ENCODE results near the gene MPC1L. TPM values are rescaled to one million over a fixed set of nuclear protein-coding genes. Genes with fewer than 3 reads are reported as not detected.
"Not testable (repeated sequence)": the region's sequence is repeated elsewhere in the genome, so short reads cannot be mapped to it uniquely, and the experiment has no call there.

Gene MPC1L
- total RNA-seq, 4 donors from 2014 or later: not detected

DNA sequence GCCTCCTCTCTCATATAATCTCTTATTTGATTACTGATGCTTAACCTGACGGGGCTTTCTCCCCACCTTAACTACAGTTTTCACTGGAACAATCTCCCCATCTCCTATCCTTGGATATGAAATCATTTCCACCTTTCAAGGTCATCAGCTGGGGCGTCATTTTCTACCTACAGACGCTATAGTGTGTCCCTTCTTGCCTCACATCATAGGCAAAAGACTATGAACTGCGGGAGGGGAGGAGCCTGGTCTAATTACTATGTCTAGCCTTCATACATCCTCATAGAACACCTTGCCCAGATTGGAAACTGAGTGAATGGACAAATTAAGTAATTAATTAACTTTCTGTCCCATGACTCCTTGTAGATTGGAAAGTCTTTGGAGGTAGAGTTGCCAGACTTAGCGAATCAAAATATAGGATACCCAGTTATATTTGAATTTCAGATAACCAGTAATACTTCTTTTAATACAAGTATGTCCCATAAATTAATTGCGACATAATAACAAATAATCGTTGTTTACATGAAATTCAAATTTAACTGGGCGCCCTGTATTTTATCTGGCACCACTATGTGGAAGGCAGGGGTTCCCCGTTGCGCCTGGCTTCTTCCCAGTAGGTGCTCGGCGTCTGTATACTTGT is 43.2 kb upstream of the MPC1L start:
- intact Hi-C loops (cut with DNase I; ENCODE audit: low total_unique reads): no loop called here
- TF ChIP-seq, protein P1, sequence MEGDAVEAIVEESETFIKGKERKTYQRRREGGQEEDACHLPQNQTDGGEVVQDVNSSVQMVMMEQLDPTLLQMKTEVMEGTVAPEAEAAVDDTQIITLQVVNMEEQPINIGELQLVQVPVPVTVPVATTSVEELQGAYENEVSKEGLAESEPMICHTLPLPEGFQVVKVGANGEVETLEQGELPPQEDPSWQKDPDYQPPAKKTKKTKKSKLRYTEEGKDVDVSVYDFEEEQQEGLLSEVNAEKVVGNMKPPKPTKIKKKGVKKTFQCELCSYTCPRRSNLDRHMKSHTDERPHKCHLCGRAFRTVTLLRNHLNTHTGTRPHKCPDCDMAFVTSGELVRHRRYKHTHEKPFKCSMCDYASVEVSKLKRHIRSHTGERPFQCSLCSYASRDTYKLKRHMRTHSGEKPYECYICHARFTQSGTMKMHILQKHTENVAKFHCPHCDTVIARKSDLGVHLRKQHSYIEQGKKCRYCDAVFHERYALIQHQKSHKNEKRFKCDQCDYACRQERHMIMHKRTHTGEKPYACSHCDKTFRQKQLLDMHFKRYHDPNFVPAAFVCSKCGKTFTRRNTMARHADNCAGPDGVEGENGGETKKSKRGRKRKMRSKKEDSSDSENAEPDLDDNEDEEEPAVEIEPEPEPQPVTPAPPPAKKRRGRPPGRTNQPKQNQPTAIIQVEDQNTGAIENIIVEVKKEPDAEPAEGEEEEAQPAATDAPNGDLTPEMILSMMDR (IDR thresholded peaks at IDR 0.05): no peak
- TF ChIP-seq POLR2A (IDR thresholded peaks at IDR 0.05): no peak
- no peak for DNase-seq (ENCODE audit: low spot score in 2 of 2)
- H3K4me3 ChIP-seq (ENCODE audit: low read depth, poor library complexity, severe bottlenecking): peak overlapping the region; percentile 34
- 12 to 35% methylated on average over 12 of the region's 12 CpGs for WGBS, 2 donors

DNA sequence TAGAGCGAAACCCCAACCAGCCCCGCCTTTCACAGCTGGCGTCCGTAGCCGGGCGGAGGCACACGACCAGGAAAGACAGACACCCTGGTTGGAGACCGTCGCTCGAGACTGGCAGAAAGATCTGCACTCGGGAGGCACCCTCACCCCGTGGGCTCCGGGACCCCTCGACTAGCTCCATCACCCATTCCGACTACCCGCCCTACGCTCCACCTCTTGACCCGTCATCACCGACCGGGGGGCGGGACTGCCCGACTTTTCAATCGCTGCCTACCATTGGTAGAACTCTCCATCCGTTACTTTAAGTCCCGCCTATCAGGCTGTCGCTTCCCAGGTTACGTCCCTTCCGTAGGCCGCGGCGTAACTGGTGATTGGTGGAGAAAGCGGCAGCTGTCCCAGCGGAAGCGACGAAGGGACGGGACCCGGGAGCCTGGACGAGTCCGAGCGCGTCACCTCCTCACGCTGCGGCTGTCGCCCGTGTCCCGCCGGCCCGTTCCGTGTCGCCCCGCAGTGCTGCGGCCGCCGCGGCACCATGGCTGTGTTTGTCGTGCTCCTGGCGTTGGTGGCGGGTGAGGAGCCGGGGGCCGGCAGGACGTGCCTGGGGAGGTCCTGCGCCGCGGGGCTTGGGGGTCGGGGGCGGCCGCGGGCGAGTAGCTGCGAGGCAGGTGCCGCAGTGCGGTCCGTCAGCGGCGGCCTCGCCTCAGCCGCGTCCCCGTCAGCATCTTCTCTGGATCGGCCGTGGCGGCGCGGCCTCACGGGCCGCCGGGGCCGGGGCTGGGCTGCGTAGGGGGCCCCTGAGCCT is 42.5 kb upstream of the MPC1L start, which contains the start of gene ATP6AP2:
TSS of gene ATP6AP2 (plus strand) at position 434 of the 799 bp plus-strand sequence. CDS start at position 530, 96 bp downstream.
- 1 to 30% methylated on average over 36 to 87 of the region's 89 CpGs for WGBS, 2 donors
- peak; percentile 90 to 98 for DNase-seq (ENCODE audit: low spot score in 2 of 2)
- intact Hi-C loops (cut with DNase I; ENCODE audit: low total_unique reads): no loop called here
- TF ChIP-seq POLR2A (IDR thresholded peaks at IDR 0.05): no peak
- TF ChIP-seq, protein P1 (IDR thresholded peaks at IDR 0.05): no peak
- H3K4me3 ChIP-seq (ENCODE audit: low read depth, poor library complexity, severe bottlenecking): peak within 1 kb of the TSS; percentile 50

DNA sequence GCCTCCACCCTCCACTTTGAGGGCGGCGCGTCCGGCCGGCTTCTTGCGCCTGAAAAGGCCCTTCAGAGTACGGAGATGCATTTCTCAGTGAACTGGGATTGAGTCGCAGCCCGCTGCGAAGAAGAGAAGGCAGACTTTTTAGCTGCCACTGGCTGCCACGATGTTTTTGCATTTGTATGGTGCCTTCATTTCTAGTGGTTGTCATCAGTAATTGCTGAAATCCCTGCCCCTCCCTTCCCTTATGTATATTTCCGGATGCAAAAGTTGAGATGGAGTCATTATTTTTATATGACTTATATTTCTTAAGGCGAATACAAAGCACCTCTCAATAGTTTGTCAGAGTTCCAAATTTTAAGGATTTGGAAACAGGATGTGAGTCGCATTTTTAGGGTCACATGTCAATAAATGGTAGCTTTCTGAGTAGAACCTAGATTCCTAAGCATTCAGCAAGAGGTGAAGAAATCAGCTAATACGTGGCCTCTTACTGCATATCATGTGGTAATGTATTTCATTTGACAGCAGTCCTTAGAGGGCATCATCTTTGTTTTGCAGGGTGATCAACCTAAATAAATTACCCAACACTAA is 41.8 kb upstream of the MPC1L start:
- 2 to 16% methylated on average over 8 to 15 of the region's 15 CpGs for whole genome bisulfite sequencing, 2 donors
- H3K4me3 ChIP-seq (ENCODE audit: low read depth, poor library complexity, severe bottlenecking): peak overlapping the region; percentile 50
- DNase-seq (ENCODE audit: low spot score in 2 of 2): no peak
- intact Hi-C loops (cut with DNase I; ENCODE audit: low total_unique reads): no loop called here
- TF ChIP-seq, protein P1 (IDR thresholded peaks at IDR 0.05): no peak

DNA sequence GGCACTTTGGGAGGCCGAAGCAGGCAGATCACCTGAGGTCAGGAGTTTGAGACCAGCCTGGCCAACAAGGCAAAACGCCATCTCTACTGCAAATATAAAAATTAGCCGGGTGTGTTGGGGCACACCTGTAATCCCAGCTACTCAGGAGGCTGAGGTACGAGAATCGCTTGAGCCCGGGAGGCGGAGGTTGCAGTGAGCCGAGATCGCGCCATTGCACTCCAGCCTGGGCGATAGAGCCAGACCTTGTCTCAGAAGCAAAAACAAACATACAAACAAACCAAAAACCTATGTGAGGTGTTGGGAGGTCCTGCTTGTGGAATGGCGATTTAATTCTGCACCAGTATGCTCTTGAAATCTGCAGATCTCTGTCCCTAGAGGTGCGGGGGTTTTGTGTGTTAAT is 41.0 kb upstream of the MPC1L start:
- H3K4me3 ChIP-seq (ENCODE audit: low read depth, poor library complexity, severe bottlenecking); DNase-seq (ENCODE audit: low spot score in 2 of 2); intact Hi-C loops (cut with DNase I; ENCODE audit: low total_unique reads): not testable (repeated sequence)
- WGBS, 2 donors: 90 to 92% methylated on average over 13 of the region's 13 CpGs

DNA sequence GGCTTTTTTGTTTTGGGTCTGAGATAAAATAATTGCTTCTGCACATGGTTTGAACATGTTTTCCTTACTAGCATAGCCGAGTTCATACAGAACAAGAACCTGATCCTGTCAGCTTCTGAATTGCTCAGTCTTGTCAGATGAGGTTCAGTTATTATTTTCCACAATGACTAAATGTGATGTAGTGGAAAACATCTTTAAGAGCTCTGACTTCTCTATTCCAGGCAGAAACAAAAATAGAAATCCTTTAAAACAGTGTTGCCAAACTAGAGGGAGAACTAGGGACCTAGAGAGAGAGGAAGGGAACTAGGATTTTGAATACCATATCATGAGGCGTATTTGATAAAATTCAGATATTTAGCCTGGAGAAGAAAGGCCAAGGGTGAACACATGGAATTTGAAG is 40.4 kb upstream of the MPC1L start:
- no peak for DNase-seq (ENCODE audit: low spot score in 2 of 2)
- no peak for TF ChIP-seq POLR2A (IDR thresholded peaks at IDR 0.05)
- TF ChIP-seq, protein P1 (IDR thresholded peaks at IDR 0.05): no peak
- intact Hi-C loops (cut with DNase I; ENCODE audit: low total_unique reads): no loop called here
- H3K4me3 ChIP-seq (ENCODE audit: low read depth, poor library complexity, severe bottlenecking): no peak overlapping the region
- 54 to 61% methylated on average over 2 of the region's 2 CpGs for WGBS, 2 donors

DNA sequence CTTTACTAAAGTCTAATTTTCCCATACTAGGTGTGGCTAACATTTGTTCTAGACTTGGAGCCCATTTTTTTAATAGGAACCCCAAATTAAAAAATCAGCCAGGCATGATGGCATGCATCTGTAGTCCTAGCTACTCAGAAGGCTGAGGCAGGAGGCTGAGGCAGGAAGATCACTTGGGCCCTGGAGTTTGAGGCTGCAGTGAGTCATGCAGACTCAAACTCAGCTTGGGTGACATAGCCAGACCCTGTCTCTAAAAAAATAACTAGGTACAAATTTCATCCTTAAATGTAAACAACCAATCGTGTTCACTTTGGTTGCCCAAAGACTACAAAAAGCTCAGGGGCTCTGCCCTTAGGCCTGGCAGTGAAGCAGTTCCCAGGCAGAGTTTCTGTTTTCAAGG is 35.6 kb upstream of the MPC1L start:
- H3K4me3 ChIP-seq (ENCODE audit: low read depth, poor library complexity, severe bottlenecking); intact Hi-C loops (cut with DNase I; ENCODE audit: low total_unique reads); DNase-seq (ENCODE audit: low spot score in 2 of 2): not testable (repeated sequence)
- 67% methylated on average over 1 of the region's 1 CpG for WGBS, 2 donors

DNA sequence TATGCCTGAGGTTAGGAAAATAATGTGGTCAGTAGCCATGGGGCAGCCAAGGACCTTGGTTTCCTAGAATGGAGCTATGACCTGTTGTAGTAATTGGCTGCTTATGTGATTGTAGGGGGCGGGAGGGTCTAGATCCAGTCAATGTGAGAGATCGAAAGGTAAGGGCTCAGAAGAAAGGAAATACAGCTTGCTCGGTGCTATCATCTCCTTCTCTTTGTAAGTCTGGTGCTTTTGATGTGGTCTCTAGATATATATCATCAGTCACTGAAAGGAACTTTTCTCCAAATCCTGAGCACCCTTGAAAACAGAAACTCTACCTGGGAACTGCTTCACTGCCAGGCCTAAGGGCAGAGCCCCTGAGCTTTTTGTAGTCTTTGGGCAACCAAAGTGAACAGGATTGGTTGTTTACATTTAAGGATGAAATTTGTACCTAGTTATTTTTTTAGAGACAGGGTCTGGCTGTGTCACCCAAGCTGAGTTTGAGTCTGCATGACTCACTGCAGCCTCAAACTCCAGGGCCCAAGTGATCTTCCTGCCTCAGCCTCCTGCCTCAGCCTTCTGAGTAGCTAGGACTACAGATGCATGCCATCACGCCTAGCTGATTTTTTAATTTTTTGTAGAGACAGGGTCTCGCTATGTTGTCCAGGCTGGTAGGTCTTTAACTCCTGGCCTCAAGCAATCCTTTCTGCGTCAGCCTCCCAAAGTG is 33.5 kb upstream of the MPC1L start:
- DNase-seq (ENCODE audit: low spot score in 2 of 2); intact Hi-C loops (cut with DNase I; ENCODE audit: low total_unique reads); H3K4me3 ChIP-seq (ENCODE audit: low read depth, poor library complexity, severe bottlenecking): not testable (repeated sequence)
- 87 to 93% methylated on average over 6 of the region's 6 CpGs for WGBS, 2 donors

Measured in lower leg skin (tissue), 4 donors.